GM12892 (cell line): ENCODE measurements around the gene HOXB5.

Experiments
- DNase-seq: peaks from one replicate; pipeline ENCODE4 v3.0.0; 2011; ENCODE audit not compliant: insufficient read length
- FAIRE-seq: peaks from 2 replicates; lab custom pipeline; 2011; peaks lifted over from hg19 to GRCh38; lab: Jason Lieb, UNC
- POLR2A ChIP-seq: IDR thresholded peaks from 2 replicates; pipeline ENCODE4 v1.6.1; 2011; ENCODE audit warnings: low read depth, low read length, control low read depth
- POLR2AphosphoS5 ChIP-seq: IDR thresholded peaks from 2 replicates; pipeline ENCODE4 v1.6.1; 2011; ENCODE audit warnings: low read depth, low read length, control low read depth
- TAF1 ChIP-seq: IDR thresholded peaks from 2 replicates; pipeline ENCODE4 v1.6.1; 2011; ENCODE audit warnings: low read depth, mild to moderate bottlenecking, control low read depth, low read length, borderline replicate concordance

Gene HOXB5

GRCh38 chr17:48548523-48549280 is 44.9 kb downstream of the HOXB5 start:
- FAIRE-seq = no peak
- TF ChIP-seq POLR2A = no peak
- no peak for TF ChIP-seq TAF1
- no peak for TF ChIP-seq POLR2AphosphoS5
- no peak for DNase-seq

GRCh38 chr17:48547808-48548522 is 45.6 kb downstream of the HOXB5 start:
- TF ChIP-seq TAF1 = no peak
- TF ChIP-seq POLR2A = no peak
- no peak for TF ChIP-seq POLR2AphosphoS5
- FAIRE-seq (no peak), DNase-seq (no peak)

GRCh38 chr17:48546924-48547807 is 46.4 kb downstream of the HOXB5 start:
- DNase-seq (no peak), FAIRE-seq (no peak)
- TF ChIP-seq POLR2A (no peak), TAF1 (no peak), POLR2AphosphoS5 (no peak)

GRCh38 chr17:48546137-48546923 is 47.2 kb downstream of the HOXB5 start:
- FAIRE-seq = no peak
- no peak for TF ChIP-seq POLR2A
- TF ChIP-seq POLR2AphosphoS5 = no peak
- no peak for TF ChIP-seq TAF1
- no peak for DNase-seq

GRCh38 chr17:48545539-48545938 is 48.0 kb downstream of the HOXB5 start:
- no peak for TF ChIP-seq TAF1
- TF ChIP-seq POLR2A = no peak
- TF ChIP-seq POLR2AphosphoS5 = no peak
- peak; percentile 65 for FAIRE-seq
- no peak for DNase-seq

GRCh38 chr17:48545022-48545375 is 48.6 kb downstream of the HOXB5 start, which contains the start of gene HOXB2:
HOXB2 (minus strand) TSS chr17:48545109; CDS start chr17:48544911, 198 bp downstream.
- FAIRE-seq = peak; percentile 24
- DNase-seq = no peak
- TF ChIP-seq TAF1 = no peak
- TF ChIP-seq POLR2A = no peak
- no peak for TF ChIP-seq POLR2AphosphoS5

GRCh38 chr17:48544349-48545021 is 49.1 kb downstream of the HOXB5 start:
- DNase-seq (no peak), FAIRE-seq (peak; percentile 53)
- TF ChIP-seq POLR2A (no peak), TAF1 (no peak), POLR2AphosphoS5 (no peak)

GRCh38 chr17:48543854-48544348 is 49.7 kb downstream of the HOXB5 start:
- no peak for TF ChIP-seq TAF1
- DNase-seq (no peak), FAIRE-seq (no peak)

- FAIRE-seq (peak; percentile 74), DNase-seq (peak; percentile 71)
- TF ChIP-seq POLR2AphosphoS5 (no peak), TAF1 (peak; percentile 53; the same call in 1 of the 2 replicates), POLR2A (no peak)
Measured at GRCh38 chr17:48543107-48543853, 50.3 kb downstream of the HOXB5 start.

- DNase-seq (no peak), FAIRE-seq (no peak)
- TF ChIP-seq TAF1 (no peak), POLR2A (no peak), POLR2AphosphoS5 (no peak)
Measured at GRCh38 chr17:48542698-48543106, 50.9 kb downstream of the HOXB5 start.
